ENCODE measurements around the gene ALG9. TPM values are rescaled to one million over a fixed set of nuclear protein-coding genes. Genes with fewer than 3 reads are reported as not detected.

ALG9 gene
- total and polyA plus RNA-seq, 10 of the 15 experiments (the other 5 are each of a cell fraction or from before 2014, with no cell fraction given): 10.8 to 41.6 (median 25.5) TPM

- TF ChIP-seq CEBPZ (IDR thresholded peaks at IDR 0.05; ENCODE audit: low read depth, low read length) (no peak), HDAC6 (IDR thresholded peaks at IDR 0.05; ENCODE audit: unreplicated experiment) (no peak), FOS (IDR thresholded peaks at IDR 0.05; ENCODE audit: borderline replicate concordance, extremely low read depth, insufficient read length) (no peak), CBX5 (IDR thresholded peaks at IDR 0.05; ENCODE audit: low read depth) (0 out of 2 replicates have a peak, but pooled peaks have one; percentile 7), ZNF217 (IDR thresholded peaks at IDR 0.05) (no peak), WRNIP1 (IDR thresholded peaks at IDR 0.05; ENCODE audit: borderline replicate concordance, low read depth, low read length) (no peak), IRF4 (IDR thresholded peaks at IDR 0.05; ENCODE audit: low read depth, low read length) (no peak), PKNOX1 (IDR thresholded peaks at IDR 0.05) (no peak), ZBTB11 (CRISPR knock-in tag; IDR thresholded peaks at IDR 0.05) (no peak), MLLT1 (IDR thresholded peaks at IDR 0.05) (peak; percentile 67), NR2C2 (IDR thresholded peaks at IDR 0.05; ENCODE audit: borderline replicate concordance, control insufficient read depth, insufficient read length, low read depth) (no peak), E4F1 (IDR thresholded peaks at IDR 0.05; ENCODE audit: borderline replicate concordance, partially characterized antibody) (no peak), IKZF1 (conservative IDR thresholded peaks at IDR 0.05) (peak; percentile 70), ESRRA (IDR thresholded peaks at IDR 0.05; ENCODE audit: low read length) (no peak), ZNF274 (IDR thresholded peaks at IDR 0.05; ENCODE audit: insufficient read depth, insufficient read length) (no peak)
Observed at GRCh38 chr11:111870886-111871692, at the start of gene ALG9 (continued).

Data from GM12878 (cell line).